Sigmoid colon (tissue), 7 donors: ENCODE measurements around the gene CHTOP. TPM values are rescaled to one million over a fixed set of nuclear protein-coding genes. Genes with fewer than 3 reads are reported as not detected.
A peak's percentile ranks its signal among the peaks of the same experiment; 100 is the strongest.

ENCODE experiments used
- DNase-seq: peaks from one replicate; pipeline ENCODE4 v3.0.0-alpha.2; 2019
- H3K27ac ChIP-seq, 4 donors: fragments of 200-600 bp; sonication (generic); one replicate each; pipeline ENCODE4 v1.5.1; 2016 to 2019; ENCODE audit warnings: mild to moderate bottlenecking in 1 of 4
- H3K27me3 ChIP-seq, 3 donors: fragments of 200-600 bp; sonication (generic); one replicate each; pipeline ENCODE4 v1.5.1; 2019; ENCODE audit warnings: mild to moderate bottlenecking in 1 of 3
- H3K36me3 ChIP-seq, 4 donors: fragments of 200-600 bp; sonication (generic); one replicate each; pipeline ENCODE4 v1.5.1; 2016 to 2019
- H3K4me1 ChIP-seq, 4 donors: fragments of 200-600 bp; sonication (generic); one replicate each; pipeline ENCODE4 v1.5.1; 2017 to 2019
- H3K4me3 ChIP-seq, 4 donors: fragments of 200-600 bp; sonication (generic); one replicate each; pipeline ENCODE4 v1.5.1; 2017 to 2019; ENCODE audit warnings: mild to moderate bottlenecking in 2 of 4, moderate library complexity in 1 of 4
- H3K9me3 ChIP-seq, 4 donors: fragments of 200-600 bp in 3 of 4; sonication (generic) in 3 of 4; one replicate each; pipeline versions ENCODE4 v1.5.1 to v1.6.1; 2013 to 2019
- CTCF ChIP-seq, 4 experiments: fragments of 450-650 bp in 3 of 4; fragments of 200-600 bp in 1 of 4; IDR thresholded peaks; one replicate each; pipeline ENCODE4 v1.5.1; 2016 to 2019; ENCODE audit warnings: antibody characterized with exemption in 4 of 4, mild to moderate bottlenecking in 3 of 4, moderate library complexity in 2 of 4
- EP300 ChIP-seq, 4 donors: sonication (generic); formaldehyde crosslinking; IDR thresholded peaks; one replicate each; pipeline ENCODE4 v1.6.1; 2017; ENCODE audit warnings: antibody characterized with exemption in 4 of 4
- POLR2A ChIP-seq, 2 donors: fragments of 450-650 bp; IDR thresholded peaks; one replicate each; pipeline ENCODE4 v1.6.1; 2016; ENCODE audit warnings: antibody characterized with exemption in 2 of 2, mild to moderate bottlenecking in 2 of 2, moderate library complexity in 2 of 2
- POLR2AphosphoS5 ChIP-seq, 4 donors: sonication (generic); formaldehyde crosslinking; IDR thresholded peaks; one replicate each; pipeline ENCODE4 v1.6.1; 2017; ENCODE audit warnings: antibody characterized with exemption in 4 of 4
- WGBS, 2 donors: extraction: QIAGEN DNeasy Blood & Tissue Kit; methylation state at CpG; one replicate each; pipeline ENCODE4 v1.1.7; 2013; 5-methylcytosine and 5-hydroxymethylcytosine counted together
- intact Hi-C: fragments of 100-400 bp; cut with DNase I; formaldehyde crosslinking; loops from one replicate; pipeline ENCODE4 v1.15.1; 2023
- polyA plus RNA-seq, 3 donors: library from polyadenylated mRNA; stranded (reverse); fragments of 200-250 nt; gene quantifications; one replicate each; pipeline ENCODE4 v1.2.3, GENCODE V29; 2013
- total RNA-seq, 4 donors: library from RNA; depleted of rRNA; stranded (reverse); fragments of >200 nt; gene quantifications; one replicate each; pipeline ENCODE4 v1.1.0, GENCODE V29; 2016
- donor health status: healthy with polysubstance abuse.
- donor health status: Bipolar disorder and iron deficiency.
- donor health status: healthy.

Gene CHTOP
- total and polyA plus RNA-seq, 7 donors, result 35.4 to 65.4 (median 49.3) TPM

DNA sequence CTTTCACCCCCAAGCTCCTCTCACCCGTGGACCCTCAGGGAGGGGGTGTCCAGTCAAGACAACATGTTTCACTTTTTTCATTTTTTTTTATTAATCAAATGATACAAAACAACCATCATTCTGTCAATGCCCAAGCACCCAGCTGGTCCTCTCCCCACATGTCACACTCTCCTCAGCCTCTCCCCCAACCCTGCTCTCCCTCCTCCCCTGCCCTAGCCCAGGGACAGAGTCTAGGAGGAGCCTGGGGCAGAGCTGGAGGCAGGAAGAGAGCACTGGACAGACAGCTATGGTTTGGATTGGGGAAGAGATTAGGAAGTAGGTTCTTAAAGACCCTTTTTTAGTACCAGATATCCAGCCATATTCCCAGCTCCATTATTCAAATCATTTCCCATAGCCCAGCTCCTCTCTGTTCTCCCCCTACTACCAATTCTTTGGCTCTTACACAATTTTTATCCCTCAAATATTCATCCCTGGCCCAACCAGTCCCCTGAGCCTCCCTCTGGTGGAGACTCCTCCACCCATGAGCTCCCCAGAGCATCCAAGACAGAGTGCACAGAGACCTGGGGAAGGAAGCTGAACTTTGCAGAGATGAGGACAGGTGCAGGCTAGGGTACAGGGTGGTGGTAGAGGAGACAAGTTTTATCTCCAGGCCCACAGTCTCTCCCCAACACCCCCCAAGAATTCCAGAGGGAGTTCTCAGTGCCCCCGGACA lies 19.5 kb upstream of the CHTOP start:
- 57 to 79% methylated on average over 2 of the region's 2 CpGs for WGBS, 2 donors
- Histone ChIP-seq H3K9me3 (no peaks in the 10 kb centered on the region), H3K36me3 (peaks cover 0 to 11% (median 8%) of the 10 kb centered on the region in 4 donors), H3K4me1 (peaks cover 0 to 50% (median 42%) of the 10 kb centered on the region in 4 donors), H3K27ac (no peak overlapping the region), H3K4me3 (no peak overlapping the region), H3K27me3 (no peaks in the 10 kb centered on the region)
- no peak for DNase-seq
- TF ChIP-seq POLR2A (IDR thresholded peaks at IDR 0.05), result no peak
- TF ChIP-seq CTCF (IDR thresholded peaks at IDR 0.05), result no peak
- TF ChIP-seq POLR2AphosphoS5 (IDR thresholded peaks at IDR 0.05), result no peak
- TF ChIP-seq EP300 (IDR thresholded peaks at IDR 0.05), result no peak
- intact Hi-C loops, result loop anchor here (5.0 kb wide), 1 partner anchor 82 kb away; no protein-coding TSS in a partner anchor

DNA sequence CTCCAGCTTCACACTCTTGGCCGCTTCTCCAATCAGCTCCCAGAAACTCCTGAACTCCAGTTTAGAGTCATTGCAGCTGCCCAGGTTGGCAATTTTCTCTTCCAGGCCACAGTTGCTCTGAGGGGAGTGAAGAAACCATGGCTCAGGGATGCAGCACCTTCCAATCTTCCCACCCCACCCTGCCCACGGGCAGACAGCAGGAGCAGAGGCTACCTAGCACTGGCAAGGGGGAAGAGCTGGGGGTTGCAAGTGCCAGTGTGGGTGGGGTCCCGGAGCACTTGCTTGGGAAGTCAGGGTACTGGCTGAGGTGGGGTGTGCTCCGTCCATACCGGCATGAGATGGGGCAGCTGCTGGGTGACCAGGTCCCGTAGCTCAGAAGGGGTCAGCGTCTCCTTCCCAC lies 19.0 kb upstream of the CHTOP start:
- no peaks in the 10 kb centered on the region for H3K9me3 ChIP-seq
- no peak for TF ChIP-seq CTCF (IDR thresholded peaks at IDR 0.05)
- TF ChIP-seq POLR2AphosphoS5 (IDR thresholded peaks at IDR 0.05), result no peak
- no peak for TF ChIP-seq EP300 (IDR thresholded peaks at IDR 0.05)
- TF ChIP-seq POLR2A (IDR thresholded peaks at IDR 0.05), result no peak
- intact Hi-C loops, result loop anchor here (5.0 kb wide), 2 partner anchors 83 to 103 kb away; no protein-coding TSS in a partner anchor
- DNase-seq, result no peak
- no peak overlapping the region for H3K4me3 ChIP-seq
- H3K27me3 ChIP-seq, result no peaks in the 10 kb centered on the region
- peaks cover 0 to 44% (median 36%) of the 10 kb centered on the region in 4 donors for H3K4me1 ChIP-seq
- WGBS, 2 donors, result 90 to 92% methylated on average over 7 of the region's 7 CpGs
- H3K27ac ChIP-seq, result no peak overlapping the region
- H3K36me3 ChIP-seq, result peaks cover 0 to 17% (median 10%) of the 10 kb centered on the region in 4 donors

GRCh38 chr1:153615406-153615805 lies 18.5 kb upstream of the CHTOP start:
- peaks cover 0 to 39% (median 31%) of the 10 kb centered on the region in 4 donors for H3K4me1 ChIP-seq
- no peak for TF ChIP-seq EP300 (IDR thresholded peaks at IDR 0.05)
- TF ChIP-seq POLR2AphosphoS5 (IDR thresholded peaks at IDR 0.05), result no peak
- TF ChIP-seq POLR2A (IDR thresholded peaks at IDR 0.05), result no peak
- no peaks in the 10 kb centered on the region for H3K9me3 ChIP-seq
- H3K27me3 ChIP-seq, result no peaks in the 10 kb centered on the region
- DNase-seq, result no peak
- H3K36me3 ChIP-seq, result peaks cover 0 to 22% (median 10%) of the 10 kb centered on the region in 4 donors
- H3K27ac ChIP-seq, result no peak overlapping the region
- intact Hi-C loops, result loop anchor here (5.0 kb wide), 1 partner anchor 103 kb away; no protein-coding TSS in a partner anchor
- H3K4me3 ChIP-seq, result no peak overlapping the region
- 49 to 82% methylated on average over 2 of the region's 2 CpGs for WGBS, 2 donors

DNA sequence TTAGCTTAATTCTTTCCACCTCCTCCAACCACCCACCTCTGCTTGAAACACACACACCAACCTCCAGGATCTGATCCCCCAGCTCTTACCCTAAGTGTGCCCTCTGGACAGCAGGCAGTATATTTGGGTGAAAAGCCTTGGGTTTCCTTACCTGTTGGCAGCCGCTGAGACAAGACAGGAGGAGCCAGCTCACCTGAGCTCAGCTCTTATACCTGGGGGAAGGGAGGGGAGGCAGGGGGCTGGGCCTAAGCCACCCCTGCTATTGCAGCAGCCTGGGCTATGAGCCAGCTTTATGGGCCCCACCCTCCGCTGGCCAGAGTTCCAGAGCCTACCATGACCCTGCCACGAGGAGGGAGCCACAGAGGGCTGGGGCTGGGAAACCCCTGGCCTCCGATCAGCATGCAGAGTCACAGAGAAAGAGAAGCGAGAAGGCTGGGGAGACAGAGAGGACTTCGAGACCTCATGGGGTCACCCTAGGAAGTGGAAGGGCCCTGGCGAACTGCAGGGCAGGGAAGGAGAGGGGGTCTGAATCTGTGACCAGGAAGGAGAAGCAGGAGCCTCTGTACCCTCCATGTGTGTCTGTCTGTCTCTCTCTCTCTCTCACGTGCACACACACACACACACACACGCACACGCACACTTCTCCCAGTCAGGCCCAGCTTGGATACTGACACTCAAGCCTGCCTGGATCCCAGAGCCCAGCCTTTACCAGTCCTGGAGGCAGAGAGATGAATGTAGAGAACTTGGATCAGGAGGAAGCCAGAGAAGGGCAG lies 17.5 kb upstream of the CHTOP start, which contains the start of gene S100A14:
S100A14 (minus strand) TSS at position 182 of the 773 bp plus-strand sequence. CDS start 467 bp downstream, outside the sequence.
- 15 to 59% methylated on average over 10 of the region's 10 CpGs for WGBS, 2 donors
- Histone ChIP-seq H3K36me3 (peaks cover 0 to 25% (median 10%) of the 10 kb centered on the region in 4 donors), H3K9me3 (no peaks in the 10 kb centered on the region), H3K27ac (peak within 1 kb of the TSS in 3 of 4 donors; percentile 7 to 13 (median 10)), H3K4me1 (peaks cover 0 to 30% (median 22%) of the 10 kb centered on the region in 4 donors), H3K4me3 (no peak within 1 kb of the TSS), H3K27me3 (no peaks in the 10 kb centered on the region)
- TF ChIP-seq POLR2AphosphoS5 (IDR thresholded peaks at IDR 0.05) (peak in 1 of 4 donors; percentile 24), POLR2A (IDR thresholded peaks at IDR 0.05) (peak in 1 of 2 donors; percentile 41), EP300 (IDR thresholded peaks at IDR 0.05) (no peak), CTCF (IDR thresholded peaks at IDR 0.05) (no peak)
- intact Hi-C loops, result loop anchor here (2.0 to 5.0 kb wide), 2 partner anchors 44 to 104 kb away; no protein-coding TSS in a partner anchor
- no peak for DNase-seq
